CD4-positive, alpha-beta T cell treated with Interleukin-15 for 1 hour (primary cell): ENCODE results near the gene DGKB.
A peak's percentile ranks its signal among the peaks of the same experiment; 100 is the strongest.
"Not testable (repeated sequence)": the region's sequence is repeated elsewhere in the genome, so short reads cannot be mapped to it uniquely, and the experiment has no call there.

Experiments
- DNase-seq: peaks from one replicate; pipeline ENCODE4 v3.0.0-alpha.2; 2020

The DGKB gene

DNA sequence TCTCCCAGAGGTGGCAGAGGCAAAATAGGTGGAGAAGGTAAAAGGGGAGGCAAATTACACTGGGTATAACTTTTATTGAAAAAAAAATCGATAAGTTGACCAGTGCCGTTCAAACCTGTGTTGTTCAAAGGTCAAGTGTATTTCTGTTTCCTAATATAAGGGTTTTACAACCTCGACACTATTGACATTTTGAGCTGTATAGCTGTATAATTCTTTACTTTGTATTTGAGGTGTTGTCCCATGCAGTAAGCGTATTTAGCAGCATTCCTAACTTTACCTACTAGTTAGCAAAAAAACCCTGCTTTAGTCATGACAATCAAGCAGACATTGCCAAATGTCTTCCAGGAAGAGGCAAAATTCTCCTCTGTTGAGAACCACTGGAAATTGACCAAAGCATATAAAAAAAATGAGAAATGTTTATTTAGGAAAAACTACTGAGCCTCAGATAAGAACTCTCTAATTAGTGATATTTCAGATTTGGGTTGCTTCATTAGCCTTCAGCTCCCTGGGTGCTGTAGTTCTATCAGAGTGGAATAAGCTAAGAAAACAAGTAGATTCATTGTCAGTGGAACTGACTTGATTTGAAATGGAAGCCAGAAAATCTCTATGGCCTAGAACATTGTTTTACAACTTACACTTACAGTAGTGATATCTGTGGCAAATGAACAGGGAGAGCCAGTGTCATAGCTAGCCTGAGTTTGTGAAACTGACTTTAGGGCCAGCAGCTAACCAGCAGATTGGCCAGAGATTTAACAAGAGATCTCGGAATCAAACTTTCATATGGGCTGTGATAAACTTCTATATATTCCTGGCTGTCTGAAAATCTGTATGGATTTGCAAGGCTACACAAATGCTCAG, 331.6 kb downstream of the DGKB start:
- no peak for DNase-seq

DNA sequence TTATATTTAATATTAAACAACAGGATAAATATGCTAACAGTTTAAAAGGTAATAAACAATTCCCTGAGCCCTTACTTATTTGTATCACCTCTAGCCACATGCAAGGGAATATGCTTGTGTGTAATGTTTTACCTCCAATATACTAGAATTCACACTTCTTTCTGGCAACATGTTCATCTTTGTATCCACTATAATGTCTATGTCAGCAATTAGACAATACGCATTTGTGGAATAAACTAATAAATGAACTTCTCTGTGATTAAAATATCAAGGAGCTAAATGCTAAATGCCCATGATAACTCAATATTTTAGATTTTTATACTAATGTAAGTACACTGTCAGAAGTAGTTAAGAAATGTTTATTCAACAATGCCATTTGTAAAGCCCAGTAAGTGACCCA, 350.5 kb downstream of the DGKB start:
- no peak for DNase-seq

DNA sequence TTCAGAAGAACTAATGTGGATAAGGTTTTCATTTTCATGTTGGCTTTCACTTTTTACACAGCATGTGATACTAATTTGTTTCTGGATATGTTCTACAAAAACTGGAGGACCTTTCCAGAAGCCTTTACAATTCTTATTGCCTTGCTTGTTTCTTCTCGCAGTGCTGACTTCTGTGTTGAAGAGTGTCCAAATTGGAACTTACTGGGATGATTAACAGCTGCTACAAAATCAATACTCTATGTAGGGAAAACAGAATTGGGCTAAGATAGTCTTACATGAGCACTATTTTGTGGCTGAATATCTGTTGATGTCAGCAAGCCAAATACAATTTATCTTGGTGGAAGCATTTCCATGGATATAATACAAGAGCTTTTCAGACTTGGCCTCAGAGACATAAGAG, 351.2 kb downstream of the DGKB start:
- no peak for DNase-seq

DNA sequence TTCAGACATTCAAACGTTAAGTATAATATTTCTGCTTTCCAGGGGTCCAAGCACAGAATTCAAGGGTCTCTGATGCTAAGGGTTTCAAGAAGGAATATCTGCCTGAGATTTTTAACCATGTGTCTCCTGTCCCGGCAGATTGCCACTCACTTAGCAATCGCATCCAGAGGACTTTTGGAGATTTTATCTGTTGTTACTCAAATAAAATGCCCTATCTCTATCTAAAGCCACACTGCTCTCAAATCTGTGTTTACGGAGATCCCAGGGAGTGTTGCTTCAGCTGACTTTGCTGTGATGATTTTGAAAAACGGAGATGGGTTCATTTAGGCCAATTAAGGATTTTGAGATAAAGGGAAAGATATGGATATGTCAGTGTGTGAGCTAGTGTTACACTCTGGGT, 359.9 kb downstream of the DGKB start:
- no peak for DNase-seq

DNA sequence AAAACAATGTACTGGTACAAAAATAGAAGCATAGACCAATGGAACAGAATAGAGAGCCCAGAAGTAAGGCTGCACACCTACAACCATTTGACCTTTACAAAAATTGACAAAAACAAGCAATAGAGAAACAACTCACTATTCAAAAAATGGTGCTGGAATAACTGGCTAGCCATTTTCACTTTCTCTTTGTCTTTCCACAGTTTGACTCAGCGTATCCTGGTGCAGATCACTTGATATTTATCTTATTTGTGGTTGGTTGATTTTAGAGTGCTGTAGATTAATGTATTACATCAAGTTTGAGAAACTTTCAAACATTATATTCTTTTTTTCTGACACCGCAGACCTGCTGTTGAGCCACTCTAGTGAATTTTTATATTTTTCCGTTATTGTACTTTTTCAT, 381.4 kb downstream of the DGKB start:
- no peak for DNase-seq

DNA sequence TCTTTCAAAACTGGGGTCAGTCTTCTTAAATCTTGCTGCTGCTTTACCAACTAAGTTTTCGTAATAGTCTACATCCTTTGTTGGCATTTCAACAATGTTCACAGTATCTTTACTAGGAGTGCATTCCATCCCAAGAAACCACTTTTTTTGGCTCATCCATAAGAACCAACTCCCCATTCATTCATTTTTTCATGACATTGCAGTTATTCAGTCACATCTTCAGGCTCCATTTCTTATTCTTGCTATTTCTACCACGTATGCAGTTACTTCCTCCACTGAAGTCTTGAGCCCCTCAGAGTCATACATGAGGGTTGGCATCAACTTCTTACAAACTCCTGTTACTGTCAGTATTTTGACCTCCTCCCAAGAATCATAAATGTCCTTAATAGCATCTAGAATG, 392.3 kb downstream of the DGKB start:
- no peak for DNase-seq

DNA sequence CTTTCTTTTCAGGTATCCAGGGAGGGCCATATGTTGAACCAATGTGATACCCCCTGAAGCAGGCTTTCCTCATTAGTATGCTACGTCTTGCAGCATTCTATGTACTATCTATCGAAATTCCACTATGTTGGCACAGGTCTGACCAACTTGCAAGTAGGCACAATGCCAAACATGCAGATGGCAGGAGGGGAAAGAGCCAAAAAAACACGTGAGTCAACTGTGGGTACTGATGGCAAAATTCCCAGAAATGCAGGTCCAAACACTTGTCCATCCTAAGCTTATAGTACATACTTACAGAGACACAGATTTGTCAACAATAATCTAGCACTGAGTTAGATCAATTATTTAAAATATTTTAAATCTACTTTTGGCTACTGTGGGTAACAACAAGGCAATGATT, 394.9 kb downstream of the DGKB start:
- no peak for DNase-seq

DNA sequence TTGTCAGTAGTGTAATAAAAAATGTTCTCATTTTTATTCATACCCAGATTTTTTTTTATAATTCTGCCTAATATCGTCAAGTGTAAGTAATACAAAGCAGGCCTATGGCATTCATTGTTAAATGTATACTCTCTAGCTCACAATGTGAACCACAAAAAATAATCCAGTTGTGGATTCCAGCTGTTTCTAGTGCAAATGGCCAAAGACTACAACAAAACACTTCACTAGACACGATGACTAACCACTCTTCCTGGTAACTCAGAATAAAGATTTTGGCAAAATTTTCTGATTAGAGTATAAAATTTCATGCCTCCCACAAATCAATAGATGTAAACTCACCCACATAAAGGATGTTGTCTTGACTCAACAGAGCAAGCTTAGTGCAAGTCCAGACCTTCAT, 396.6 kb downstream of the DGKB start:
- DNase-seq: no peak

DNA sequence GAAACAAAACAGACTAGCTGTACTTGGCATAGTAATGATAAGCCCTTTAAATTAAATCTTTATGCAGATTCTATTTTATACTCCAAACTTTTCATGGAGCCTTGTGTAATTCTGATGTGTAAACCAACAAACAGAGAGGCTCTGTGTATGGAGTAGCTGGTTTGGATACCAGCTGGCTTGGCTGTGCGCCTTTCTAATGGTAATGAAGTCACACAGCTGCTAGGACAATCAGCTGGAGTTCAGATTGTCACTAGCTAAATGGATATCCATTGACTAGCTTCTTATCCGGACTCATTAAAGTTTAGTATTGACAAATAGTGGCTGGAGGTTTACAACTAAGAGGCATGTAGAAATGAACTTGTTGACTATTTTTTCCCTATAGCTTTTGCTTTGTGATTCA, 398.4 kb downstream of the DGKB start:
- no peak for DNase-seq

DNA sequence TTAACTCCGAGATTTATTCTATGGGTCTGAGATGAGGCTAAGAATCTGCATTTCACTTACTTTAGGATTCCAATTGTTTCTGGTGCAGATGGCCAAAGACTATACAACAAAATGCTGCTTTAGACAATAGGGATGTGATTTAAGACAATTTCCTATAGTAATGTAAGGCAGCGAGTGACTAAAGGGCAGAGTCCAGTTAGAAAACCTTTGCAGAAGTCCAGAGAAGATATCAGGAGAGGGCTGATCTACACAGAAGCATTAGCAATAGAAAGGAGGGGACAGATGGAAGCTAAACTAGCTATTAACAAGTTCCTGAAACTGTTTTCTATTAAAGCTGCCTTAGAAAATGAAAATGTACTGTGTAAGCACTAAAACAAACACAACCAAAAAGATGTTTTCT, 398.9 kb downstream of the DGKB start:
- DNase-seq: no peak

DNA sequence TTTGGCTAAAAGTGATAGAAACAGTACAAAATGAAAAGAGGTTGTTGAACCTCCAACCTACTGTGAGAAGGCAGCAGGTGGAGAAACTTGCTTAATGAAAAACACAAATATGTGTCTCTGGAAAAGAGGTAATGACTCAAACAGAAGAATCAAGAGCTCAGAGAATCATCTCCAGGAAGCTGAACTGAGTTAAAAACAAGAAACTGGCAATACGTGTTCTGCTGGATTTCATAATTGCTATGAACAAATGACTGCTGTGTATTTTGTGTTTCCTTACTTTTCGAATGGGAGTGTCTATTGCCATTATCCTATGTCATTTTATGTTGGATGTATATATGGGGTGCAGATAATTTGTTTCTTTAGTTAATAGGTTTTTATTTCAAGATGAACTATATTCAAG, 401.1 kb downstream of the DGKB start:
- DNase-seq: no peak

DNA sequence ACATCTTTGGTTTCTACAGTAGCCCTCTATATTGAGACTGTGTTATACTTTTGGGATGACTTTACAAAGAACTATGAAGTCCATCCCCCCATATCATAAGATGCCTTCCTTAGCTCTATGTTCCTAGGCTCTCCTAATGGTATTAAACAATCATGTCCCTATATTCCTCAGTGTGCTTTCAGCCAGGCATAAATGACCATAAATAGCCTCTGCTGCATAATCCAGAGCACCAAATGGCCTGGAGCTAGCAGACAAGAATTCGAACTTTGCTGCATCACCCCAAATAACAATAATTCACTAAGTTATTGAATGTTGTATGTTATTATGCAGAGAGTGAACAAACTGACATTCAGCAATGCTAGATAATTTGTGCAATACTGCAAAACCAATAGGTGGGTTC, 405.2 kb downstream of the DGKB start:
- no peak for DNase-seq

DNA sequence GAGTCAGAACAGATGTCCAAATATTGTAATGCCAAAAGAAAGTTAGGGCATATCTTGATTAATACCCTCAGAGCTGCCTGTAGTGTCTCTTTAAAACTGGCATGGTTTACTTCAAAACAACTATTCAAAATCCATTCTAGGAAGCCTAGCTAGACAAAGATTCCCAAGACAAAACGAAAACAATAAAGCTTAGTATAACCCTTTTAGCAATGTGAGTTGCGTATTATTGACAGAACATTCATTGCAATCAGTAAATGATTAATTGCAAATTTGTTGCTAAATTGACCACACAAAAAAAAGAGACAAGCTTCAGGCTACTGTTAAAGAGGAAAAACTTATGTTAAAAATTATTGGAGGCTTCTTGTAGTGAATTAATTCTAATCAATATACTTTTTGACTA, 406.9 kb downstream of the DGKB start:
- DNase-seq: no peak

DNA sequence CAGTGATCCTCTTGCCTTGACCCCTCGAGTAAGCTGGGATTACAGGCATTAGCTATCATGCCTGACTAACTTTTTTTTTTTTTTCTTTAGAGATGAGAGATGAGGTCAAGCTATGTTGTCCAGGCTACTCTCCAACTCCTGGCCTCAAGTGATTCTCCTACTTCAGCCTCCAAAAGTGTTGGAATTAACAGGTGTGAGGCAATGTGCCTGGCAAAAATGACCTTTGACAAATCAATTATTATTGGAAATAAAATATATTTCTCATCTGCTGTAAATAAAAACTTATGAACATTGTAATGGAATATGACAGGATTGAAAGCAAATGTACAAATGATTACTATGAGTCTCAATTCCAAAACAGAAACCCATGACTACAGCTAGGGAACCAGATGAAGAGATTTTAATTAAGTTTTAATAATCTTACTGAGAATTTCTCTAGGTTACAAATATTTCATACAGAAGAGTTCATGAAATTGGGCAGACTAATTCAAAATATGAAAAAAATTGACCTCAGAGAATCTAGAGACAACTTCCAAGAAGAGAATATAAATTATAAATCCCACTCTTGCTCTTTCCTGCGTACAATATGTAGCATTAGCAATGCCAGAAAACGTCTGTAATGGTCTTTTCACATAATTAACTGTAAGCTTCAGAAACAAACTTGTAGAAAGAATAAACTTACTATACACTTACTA, 414.7 kb downstream of the DGKB start:
- no peak for DNase-seq

DNA sequence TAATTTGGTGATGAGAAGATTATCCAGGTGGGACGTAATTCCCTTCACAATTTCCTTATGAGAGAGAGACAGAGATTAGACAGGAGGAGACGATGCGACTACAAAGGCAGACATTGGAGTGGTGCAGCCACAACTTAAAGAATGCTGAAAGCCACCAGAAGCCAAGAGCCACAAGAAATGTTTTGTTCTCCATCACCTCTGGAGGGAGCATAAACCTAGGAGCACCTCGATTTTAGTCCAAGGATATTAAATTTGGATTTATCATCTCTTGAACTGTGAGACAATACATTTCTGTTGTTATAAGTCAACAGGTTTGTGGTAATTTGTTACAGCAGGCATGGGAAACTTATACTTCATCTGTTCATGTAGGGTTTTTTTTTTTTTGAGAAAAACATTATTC, 418.9 kb downstream of the DGKB start:
- no peak for DNase-seq

DNA sequence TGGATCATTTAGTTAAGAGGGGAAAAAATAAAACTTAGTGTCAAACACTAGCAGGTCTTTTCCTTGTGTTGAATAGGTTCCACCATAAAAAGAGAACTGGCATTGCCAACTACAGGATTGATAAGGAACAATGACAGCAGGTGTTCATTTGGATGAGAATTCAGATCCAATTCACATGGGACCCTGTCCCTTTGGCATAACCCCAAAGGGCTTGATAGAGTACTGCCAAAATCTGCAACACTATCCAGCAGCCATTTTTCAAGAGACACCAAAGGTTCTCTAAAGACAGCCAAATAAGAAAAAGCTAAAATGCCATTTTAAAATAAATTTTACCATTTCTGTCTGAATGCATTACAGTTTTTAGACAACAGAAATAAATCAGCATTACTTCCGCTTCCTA, 422.3 kb downstream of the DGKB start:
- no peak for DNase-seq

DNA sequence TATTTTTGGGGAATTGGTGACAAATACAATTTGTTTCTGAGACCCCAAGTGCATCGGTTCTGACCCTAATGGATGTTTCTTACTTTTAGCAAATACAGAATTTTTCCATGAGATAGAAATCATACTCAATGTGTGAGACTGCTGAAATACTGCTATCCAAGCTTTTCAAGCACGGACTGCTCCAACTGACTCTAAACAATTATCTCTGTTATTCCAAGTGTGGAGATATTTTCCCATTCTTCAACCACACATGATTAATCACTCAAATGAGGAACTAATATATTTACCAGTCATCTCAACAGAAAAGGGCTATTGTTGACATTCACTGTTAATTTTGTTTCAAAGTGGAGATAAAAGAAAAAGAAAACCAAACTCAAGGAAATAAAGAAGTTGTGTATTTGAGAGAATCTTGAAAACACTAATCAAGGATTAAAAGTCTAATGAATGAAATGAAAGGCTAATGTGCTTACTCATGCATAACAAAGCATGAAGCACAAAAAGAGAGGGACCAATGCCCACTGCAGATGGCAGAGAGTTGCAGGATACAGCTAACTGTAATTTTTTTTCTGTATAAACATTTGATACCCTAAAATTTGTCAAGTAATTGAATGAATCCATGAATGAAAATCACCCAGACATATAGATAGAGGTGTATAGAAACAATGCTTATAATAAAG, 423.6 kb downstream of the DGKB start:
- DNase-seq: no peak

DNA sequence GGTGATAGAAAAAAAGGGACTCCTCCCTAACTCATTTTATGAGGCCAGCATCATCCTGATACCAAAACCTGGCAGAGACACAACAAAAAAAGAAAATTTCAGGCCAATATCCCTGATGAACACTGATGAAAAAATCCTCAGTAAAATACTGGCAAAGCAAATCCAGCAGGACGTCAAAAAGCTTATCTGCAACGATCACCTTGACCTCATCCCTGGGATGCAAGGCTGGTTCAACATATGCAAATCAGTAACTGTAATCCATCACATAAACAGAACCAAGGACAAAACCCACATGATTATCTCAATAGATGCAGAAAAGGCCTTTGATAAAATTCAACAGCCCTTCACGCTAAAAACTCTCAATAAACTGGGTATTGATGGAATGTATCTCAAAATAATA, 440.8 kb downstream of the DGKB start:
- not testable (repeated sequence) for DNase-seq

DNA sequence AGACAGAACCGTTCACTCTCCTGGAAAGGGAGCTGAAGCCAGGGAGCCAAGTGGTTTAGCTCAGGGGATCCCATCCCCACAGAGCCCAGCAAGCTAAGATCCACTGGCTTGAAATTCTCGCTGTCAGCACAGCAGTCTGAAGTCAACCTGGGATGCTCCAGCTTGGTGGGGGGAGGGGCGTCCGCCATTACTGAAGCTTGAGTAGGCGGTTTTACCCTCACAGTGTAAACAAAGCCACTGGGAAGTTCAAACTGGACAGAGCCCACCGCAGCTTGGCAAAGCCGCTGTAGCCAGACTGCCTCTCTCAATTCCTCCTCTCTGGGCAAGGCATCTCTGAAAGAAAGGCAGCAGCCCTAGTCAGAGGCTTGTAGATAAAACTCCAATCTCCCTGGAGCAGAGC, 443.7 kb downstream of the DGKB start:
- not testable (repeated sequence) for DNase-seq

DNA sequence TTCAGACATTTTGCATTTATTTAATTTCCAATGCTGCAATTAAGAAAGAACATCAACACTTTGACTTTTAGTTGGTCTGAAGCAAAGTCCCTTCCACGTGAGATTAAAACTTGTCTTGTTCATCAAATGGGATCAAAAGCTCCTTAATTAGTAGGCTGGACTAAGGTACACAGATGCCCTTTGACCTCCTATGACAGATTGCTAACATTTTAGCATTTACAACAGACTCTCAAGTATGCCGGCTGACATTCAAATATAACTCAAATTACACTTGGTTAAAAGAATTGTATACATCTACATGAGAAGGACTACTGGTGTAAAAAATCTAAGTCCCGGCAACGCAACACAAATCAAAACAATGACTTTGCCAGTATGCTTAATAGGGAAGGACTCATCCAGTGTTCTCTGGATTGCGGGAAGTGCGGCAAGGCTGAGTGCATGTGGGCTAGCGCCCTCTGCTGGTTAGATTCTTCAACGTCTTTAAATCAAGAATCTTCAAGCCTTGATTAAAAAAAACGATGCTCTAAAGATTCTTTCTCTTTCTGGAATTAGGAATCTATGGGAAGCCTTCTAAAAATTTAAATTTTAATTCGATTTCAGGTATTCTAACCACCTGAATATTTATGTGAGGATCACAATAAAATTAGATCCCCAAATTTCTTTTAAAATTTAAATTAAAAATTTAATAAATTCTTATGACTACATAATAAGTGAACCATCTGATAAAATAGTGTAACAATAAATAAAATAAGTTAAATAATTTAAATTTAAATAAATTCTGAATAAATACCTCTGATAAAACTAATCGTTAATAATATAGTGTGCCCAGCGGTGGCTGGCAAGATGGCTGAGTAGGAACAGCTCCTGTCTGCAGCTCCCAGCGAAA, 444.7 kb downstream of the DGKB start:
- peak; percentile 18 for DNase-seq

DNA sequence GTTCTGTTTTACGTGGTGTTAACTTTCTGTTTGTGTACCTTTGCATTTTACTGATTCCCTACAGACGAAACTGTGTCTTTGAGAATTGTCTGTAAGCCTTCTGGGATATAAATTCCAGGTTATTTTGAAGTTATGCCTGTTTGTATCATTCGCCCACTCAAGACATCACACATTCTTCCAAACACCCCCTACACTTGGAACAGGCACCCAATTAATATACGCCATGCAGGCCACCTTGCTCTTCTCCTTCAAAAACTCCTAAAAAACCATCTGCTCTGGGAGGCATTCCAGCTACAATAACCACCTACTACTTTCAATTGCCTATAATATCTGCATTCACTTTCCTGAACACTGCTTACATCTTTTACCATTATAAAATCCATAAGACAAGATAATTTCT, 453.3 kb downstream of the DGKB start:
- no peak for DNase-seq

DNA sequence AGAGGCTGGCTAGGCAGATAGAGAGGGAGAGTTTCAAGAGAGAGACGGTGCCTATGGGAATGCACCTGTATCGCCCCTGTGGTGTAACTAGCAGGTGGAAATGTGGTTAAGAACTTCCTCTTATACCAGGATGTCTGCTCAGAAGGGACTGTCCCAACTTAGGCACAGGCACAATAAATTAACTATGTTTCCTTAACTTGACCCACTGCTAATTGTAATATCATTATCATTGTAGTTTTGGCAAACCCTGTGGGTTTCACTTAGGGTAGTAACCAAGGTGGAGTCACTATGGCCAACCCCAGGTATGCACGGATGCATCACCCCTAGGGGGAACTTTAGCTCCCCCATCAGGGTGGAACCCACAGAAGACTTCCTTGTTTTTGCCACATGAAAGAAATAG, 455.7 kb downstream of the DGKB start:
- no peak for DNase-seq

DNA sequence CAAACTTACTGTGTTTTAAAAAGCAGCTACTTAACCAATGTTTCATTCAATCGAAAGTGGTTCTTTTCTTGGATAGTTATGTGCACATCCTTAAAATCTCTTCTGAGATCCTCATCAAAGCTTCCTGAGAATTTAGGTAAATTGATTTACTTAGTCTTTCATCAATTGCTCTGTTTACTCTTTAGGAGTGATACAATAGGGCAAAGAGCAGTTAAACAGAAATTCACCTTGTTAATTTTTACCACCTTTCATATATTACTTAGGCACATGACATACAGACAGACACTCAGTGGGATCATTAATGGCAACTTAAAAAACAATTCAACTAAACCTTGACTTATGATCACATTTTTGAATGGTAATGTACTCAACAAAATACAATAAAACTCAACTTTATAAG, 456.3 kb downstream of the DGKB start:
- no peak for DNase-seq
